GM12872 (cell line): ENCODE data around the gene ADAM12.

Experiments used
- TF ChIP-seq, protein P1 (sequence below): IDR thresholded peaks from 3 replicates; pipeline ENCODE4 v1.5.1; 2011; ENCODE audit warnings: low read depth, mild to moderate bottlenecking, low read length, moderate library complexity; ENCODE audit not compliant: insufficient read depth

Gene ADAM12

GRCh38 chr10:126235091-126235978 lies 152.9 kb downstream of the ADAM12 start:
- TF ChIP-seq, protein P1, sequence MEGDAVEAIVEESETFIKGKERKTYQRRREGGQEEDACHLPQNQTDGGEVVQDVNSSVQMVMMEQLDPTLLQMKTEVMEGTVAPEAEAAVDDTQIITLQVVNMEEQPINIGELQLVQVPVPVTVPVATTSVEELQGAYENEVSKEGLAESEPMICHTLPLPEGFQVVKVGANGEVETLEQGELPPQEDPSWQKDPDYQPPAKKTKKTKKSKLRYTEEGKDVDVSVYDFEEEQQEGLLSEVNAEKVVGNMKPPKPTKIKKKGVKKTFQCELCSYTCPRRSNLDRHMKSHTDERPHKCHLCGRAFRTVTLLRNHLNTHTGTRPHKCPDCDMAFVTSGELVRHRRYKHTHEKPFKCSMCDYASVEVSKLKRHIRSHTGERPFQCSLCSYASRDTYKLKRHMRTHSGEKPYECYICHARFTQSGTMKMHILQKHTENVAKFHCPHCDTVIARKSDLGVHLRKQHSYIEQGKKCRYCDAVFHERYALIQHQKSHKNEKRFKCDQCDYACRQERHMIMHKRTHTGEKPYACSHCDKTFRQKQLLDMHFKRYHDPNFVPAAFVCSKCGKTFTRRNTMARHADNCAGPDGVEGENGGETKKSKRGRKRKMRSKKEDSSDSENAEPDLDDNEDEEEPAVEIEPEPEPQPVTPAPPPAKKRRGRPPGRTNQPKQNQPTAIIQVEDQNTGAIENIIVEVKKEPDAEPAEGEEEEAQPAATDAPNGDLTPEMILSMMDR: no peak

DNA sequence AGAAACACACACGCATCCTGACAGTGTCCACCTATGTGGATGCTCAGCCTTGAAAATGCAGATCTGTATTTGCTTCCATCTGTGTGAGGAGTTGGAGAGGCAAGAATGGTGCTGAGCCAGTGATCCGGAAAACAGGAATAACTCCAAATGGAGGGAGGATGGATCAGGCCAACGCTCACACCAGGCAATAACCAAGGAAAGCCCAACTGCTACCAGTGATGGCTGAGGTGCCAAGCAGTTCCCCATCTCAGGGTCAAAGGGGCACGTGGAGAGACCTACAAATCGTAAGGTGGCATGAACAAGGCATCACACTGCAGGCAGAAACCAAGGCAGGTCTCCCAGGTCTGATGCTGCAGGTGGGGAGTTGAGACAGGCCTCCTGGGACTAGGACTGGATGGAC lies 153.6 kb downstream of the ADAM12 start:
- TF ChIP-seq, protein P1: no peak

- TF ChIP-seq, protein P1: no peak
Measured at GRCh38 chr10:126233182-126234148, 154.8 kb downstream of the ADAM12 start.

DNA sequence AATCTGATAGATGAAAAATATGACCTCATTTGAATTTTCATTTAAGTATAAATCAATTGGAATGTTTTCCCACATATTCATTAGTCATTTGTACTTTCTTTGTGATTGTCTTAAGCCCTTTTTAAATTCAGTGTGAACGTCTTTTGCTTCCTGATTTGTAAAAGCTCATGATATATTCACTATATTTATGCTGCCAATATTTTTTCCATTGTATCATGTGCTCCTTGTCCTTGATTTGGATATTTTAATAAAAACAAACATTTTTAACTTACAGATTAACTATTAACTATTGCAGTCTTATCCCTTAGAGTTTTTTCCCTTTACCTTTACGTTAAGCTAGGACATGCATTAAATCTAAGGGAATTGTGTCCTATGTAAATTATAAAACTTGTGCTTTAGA lies 157.7 kb downstream of the ADAM12 start:
- TF ChIP-seq, protein P1: no peak

DNA sequence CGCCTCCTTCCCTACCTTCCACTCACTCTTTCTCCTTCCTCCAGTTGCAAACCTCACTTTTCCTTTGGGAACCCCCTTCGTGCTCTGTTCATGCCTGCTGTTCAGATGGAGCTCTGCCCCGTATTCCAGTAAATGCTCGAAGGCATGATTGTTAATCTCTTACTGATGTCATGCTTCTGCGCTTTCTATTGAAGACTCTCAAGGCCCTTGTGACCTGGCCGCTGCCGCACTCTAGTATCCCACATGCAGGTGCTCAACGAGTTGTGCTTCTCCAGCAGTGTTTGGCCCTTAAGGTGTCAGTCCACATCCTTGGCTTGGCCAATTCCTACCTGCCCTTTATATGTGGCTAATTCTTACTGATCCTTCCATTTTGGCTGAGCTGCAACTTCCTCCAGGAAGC lies 158.6 kb downstream of the ADAM12 start:
- TF ChIP-seq, protein P1: no peak

- TF ChIP-seq, protein P1: no peak
Measured at GRCh38 chr10:126227762-126228134, 160.5 kb downstream of the ADAM12 start.
